Measurements from ENCODE around the gene RUNDC1.

RUNDC1 gene

DNA sequence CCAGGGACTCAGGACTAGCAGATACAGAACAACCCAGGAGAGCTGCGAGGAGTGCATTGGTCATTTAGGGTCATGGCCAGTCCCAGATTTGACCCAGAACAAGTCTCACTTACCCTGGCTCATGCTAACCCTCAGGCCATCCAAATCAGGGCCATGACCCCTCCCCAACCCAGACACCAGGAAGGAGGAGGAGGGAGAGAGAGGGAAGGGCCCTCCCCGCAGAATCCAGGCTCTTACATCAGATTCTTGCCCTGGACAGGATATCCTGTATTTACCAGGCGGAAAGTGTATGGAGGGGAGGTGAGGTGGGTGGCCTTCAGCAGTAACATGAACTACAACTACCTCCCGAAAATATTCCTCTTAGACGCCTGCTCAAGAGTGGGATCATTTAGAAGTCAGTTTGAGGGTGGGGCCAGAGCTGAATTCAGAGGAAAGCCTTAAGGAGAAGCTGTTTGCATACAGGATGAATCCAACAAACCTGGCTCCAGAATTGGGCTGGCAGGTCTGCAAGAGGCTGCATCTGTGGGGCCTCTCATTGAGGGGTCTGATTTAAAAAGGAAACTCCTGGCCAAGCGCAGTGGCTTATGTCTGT, 39.8 kb downstream of the RUNDC1 start:
- Histone ChIP-seq H3K4me2 (no peak overlapping the region), H3K36me3 (ENCODE audit: insufficient read depth) (no peaks in the 10 kb centered on the region), H2AFZ (ENCODE audit: low read depth) (no peak overlapping the region), H3K4me3 (IDR thresholded peaks at IDR 0.05; ENCODE audit: insufficient read depth, low read depth, low read length) (no peak overlapping the region), H3K27me3 (ENCODE audit: insufficient read depth, low read depth) (no peaks in the 10 kb centered on the region), H3K27ac (no peak overlapping the region), H3K4me1 (ENCODE audit: low read depth, poor library complexity, severe bottlenecking) (peaks cover 18% of the 10 kb centered on the region), H4K20me1 (ENCODE audit: insufficient read depth) (no peaks in the 10 kb centered on the region), H3K79me2 (ENCODE audit: insufficient read depth, low read depth) (no peaks in the 10 kb centered on the region), H3K9ac (no peak overlapping the region)
- TF ChIP-seq, protein P1, sequence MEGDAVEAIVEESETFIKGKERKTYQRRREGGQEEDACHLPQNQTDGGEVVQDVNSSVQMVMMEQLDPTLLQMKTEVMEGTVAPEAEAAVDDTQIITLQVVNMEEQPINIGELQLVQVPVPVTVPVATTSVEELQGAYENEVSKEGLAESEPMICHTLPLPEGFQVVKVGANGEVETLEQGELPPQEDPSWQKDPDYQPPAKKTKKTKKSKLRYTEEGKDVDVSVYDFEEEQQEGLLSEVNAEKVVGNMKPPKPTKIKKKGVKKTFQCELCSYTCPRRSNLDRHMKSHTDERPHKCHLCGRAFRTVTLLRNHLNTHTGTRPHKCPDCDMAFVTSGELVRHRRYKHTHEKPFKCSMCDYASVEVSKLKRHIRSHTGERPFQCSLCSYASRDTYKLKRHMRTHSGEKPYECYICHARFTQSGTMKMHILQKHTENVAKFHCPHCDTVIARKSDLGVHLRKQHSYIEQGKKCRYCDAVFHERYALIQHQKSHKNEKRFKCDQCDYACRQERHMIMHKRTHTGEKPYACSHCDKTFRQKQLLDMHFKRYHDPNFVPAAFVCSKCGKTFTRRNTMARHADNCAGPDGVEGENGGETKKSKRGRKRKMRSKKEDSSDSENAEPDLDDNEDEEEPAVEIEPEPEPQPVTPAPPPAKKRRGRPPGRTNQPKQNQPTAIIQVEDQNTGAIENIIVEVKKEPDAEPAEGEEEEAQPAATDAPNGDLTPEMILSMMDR (conservative IDR thresholded peaks at IDR 0.05; ENCODE audit: low read depth, low read length), result no peak

DNA sequence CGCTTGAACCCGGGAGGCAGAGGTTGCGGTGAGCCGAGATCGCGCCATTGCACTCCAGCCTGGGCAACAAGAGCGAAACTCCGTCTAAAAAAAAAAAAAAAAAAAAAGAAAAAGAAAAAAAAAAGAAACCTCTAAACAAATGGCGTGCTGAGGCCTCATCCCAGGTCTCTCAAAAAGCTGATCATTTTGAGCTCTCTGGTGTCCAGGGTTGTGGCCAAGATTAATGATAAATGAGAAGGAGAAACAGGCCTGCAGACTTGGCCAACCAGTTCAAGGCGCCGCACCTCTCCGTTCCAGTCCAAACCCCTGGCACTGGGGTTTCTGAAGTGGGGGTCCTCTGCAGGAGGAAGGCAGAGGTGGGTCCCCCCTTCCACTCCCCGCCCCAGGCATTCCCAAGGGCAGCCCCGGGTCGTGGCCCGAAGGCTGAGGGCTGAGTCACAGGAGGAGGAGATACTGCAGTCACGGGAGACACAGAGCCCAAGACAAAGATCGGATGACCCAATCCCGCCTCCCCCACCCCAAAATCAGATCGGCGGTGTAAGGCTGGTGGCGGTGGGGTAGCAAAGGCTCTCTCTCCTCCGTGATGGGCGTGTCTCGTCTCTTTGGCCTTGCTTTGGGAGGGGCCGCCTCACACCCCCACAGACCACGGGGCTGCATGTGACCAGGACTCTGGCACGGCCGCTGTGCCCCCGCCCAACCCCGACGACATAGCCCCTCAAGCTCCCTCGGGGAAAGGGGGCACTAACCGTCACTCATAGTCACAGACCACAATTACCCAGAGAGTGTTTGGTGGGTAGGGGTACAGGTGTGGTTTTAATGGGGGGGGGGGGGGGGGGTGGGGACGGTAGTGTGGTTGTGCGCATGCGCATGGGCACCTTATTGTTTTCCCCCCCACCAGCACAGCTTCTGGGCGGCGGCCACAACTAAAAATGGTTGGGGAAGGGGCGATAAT, 40.7 kb downstream of the RUNDC1 start:
- TF ChIP-seq, protein P1 (conservative IDR thresholded peaks at IDR 0.05; ENCODE audit: low read depth, low read length), result no peak
- H2AFZ ChIP-seq (ENCODE audit: low read depth), result no peak overlapping the region

DNA sequence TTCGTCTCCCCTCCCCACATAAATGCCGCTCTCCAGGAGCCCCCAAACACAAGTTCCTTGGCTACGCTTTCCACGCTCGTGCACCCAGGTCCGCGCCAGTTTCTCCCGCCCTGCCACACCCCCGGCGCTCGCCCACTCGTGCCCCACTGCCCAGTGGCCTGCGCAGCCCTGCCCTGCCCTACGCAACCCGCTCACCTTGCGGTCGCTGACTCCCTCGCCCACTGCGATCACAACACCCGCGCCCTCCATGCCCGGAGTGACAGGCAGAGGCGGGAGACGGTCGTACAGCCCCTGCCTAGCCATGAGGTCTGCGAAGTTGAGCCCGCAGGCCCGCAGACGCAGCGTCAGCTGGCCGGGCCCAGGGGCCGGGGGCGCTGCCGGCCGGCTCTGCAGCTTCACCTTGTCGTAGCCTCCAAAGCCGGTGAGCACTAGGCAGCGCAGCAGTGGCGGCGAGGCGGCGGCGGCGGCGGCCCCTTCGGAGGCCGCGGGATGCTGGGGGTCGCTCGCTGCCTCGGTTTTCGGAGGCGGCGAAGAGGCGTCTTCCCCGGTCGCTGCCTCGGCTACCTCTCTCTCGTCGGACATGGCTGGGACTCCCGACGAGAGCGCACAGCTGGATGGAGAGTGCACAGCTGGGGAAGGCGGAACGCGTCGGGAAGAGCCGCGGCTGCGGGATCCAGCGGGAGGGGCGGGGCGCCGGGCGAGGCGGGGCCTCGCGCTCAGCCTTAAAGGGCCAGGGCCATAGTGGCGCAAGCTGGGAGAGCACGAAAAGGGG, 41.6 kb downstream of the RUNDC1 start, which contains the start of gene VAT1:
TSS of gene VAT1 (minus strand) at position 645 of the 772 bp plus-strand sequence. CDS start at position 582, 63 bp downstream.
- H3K36me3 ChIP-seq (ENCODE audit: insufficient read depth), result no peaks in the 10 kb centered on the region
- H3K27ac ChIP-seq, result no peak within 1 kb of the TSS
- no peaks in the 10 kb centered on the region for H3K79me2 ChIP-seq (ENCODE audit: insufficient read depth, low read depth)
- H3K4me1 ChIP-seq (ENCODE audit: low read depth, poor library complexity, severe bottlenecking), result peaks cover 18% of the 10 kb centered on the region
- H2AFZ ChIP-seq (ENCODE audit: low read depth), result peak within 1 kb of the TSS; percentile 93
- peak within 1 kb of the TSS; percentile 32; the same call in 1 of the 2 replicates for H3K9ac ChIP-seq
- TF ChIP-seq, protein P1 (conservative IDR thresholded peaks at IDR 0.05; ENCODE audit: low read depth, low read length), result no peak
- H3K4me2 ChIP-seq, result peak within 1 kb of the TSS; percentile 67
- H3K27me3 ChIP-seq (ENCODE audit: insufficient read depth, low read depth), result no peaks in the 10 kb centered on the region
- no peaks in the 10 kb centered on the region for H4K20me1 ChIP-seq (ENCODE audit: insufficient read depth)
- H3K4me3 ChIP-seq (IDR thresholded peaks at IDR 0.05; ENCODE audit: insufficient read depth, low read depth, low read length), result no peak within 1 kb of the TSS

More for the DNA sequence above, 40.7 kb downstream of the RUNDC1 start:
- Histone ChIP-seq H4K20me1 (ENCODE audit: insufficient read depth) (no peaks in the 10 kb centered on the region), H3K27me3 (ENCODE audit: insufficient read depth, low read depth) (no peaks in the 10 kb centered on the region), H3K36me3 (ENCODE audit: insufficient read depth) (no peaks in the 10 kb centered on the region), H3K79me2 (ENCODE audit: insufficient read depth, low read depth) (no peaks in the 10 kb centered on the region), H3K27ac (no peak overlapping the region), H3K4me3 (IDR thresholded peaks at IDR 0.05; ENCODE audit: insufficient read depth, low read depth, low read length) (no peak overlapping the region), H3K9ac (no peak overlapping the region), H3K4me1 (ENCODE audit: low read depth, poor library complexity, severe bottlenecking) (peaks cover 18% of the 10 kb centered on the region), H3K4me2 (peak overlapping the region; percentile 67; the same call in 1 of the 2 replicates)
